Measurements from ENCODE around the gene SNED1. TPM values are rescaled to one million over a fixed set of nuclear protein-coding genes. Genes with fewer than 3 reads are reported as not detected.
A peak's percentile ranks its signal among the peaks of the same experiment; 100 is the strongest.

Gene SNED1
- polyA plus RNA-seq, 1 donor from 2014 or later: 17.0 TPM

GRCh38 chr2:241000831-241001321, 2.5 kb downstream of the SNED1 start:
- Mint-ChIP-seq H3K4me1 (peaks cover 0 to 9% (median 4%) of the 10 kb centered on the region in 3 donors), H3K36me3 (no peaks in the 10 kb centered on the region), H3K27me3 (peaks cover 11% of the 10 kb centered on the region), H3K4me3 (peak overlapping the region in 3 of 4 donors; percentile 15 to 58 (median 38)), H3K27ac (no peak overlapping the region), H3K9me3 (peaks cover 0 to 19% (median 9%) of the 10 kb centered on the region in 3 donors)

GRCh38 chr2:241001413-241002274, 3.2 kb downstream of the SNED1 start:
- H3K9me3 Mint-ChIP-seq: peaks cover 0 to 24% (median 9%) of the 10 kb centered on the region in 3 donors
- peak overlapping the region in 1 of 4 donors; percentile 15 for H3K4me3 Mint-ChIP-seq
- H3K27me3 Mint-ChIP-seq: peaks cover 11% of the 10 kb centered on the region
- H3K36me3 Mint-ChIP-seq: no peaks in the 10 kb centered on the region
- H3K4me1 Mint-ChIP-seq: peaks cover 0 to 9% (median 4%) of the 10 kb centered on the region in 3 donors
- H3K27ac Mint-ChIP-seq: no peak overlapping the region

- Mint-ChIP-seq H3K9me3 (peaks cover 0 to 24% (median 9%) of the 10 kb centered on the region in 3 donors), H3K4me1 (peaks cover 0 to 7% (median 1%) of the 10 kb centered on the region in 3 donors), H3K4me3 (no peak overlapping the region), H3K27ac (no peak overlapping the region), H3K27me3 (peaks cover 9% of the 10 kb centered on the region), H3K36me3 (no peaks in the 10 kb centered on the region)
Measured at GRCh38 chr2:241002275-241003046, 4.0 kb downstream of the SNED1 start.

- H3K4me1 Mint-ChIP-seq: peaks cover 0 to 7% (median 0%) of the 10 kb centered on the region in 3 donors
- H3K27ac Mint-ChIP-seq: no peak overlapping the region
- H3K9me3 Mint-ChIP-seq: peaks cover 0 to 24% (median 9%) of the 10 kb centered on the region in 3 donors
- no peaks in the 10 kb centered on the region for H3K36me3 Mint-ChIP-seq
- H3K4me3 Mint-ChIP-seq: no peak overlapping the region
- peaks cover 8% of the 10 kb centered on the region for H3K27me3 Mint-ChIP-seq
Measured at GRCh38 chr2:241003047-241003360, 4.6 kb downstream of the SNED1 start.

GRCh38 chr2:241003369-241003768, 5.0 kb downstream of the SNED1 start:
- H3K4me1 Mint-ChIP-seq: peaks cover 0 to 7% (median 0%) of the 10 kb centered on the region in 3 donors
- no peak overlapping the region for H3K4me3 Mint-ChIP-seq
- peaks cover 0 to 24% (median 9%) of the 10 kb centered on the region in 3 donors for H3K9me3 Mint-ChIP-seq
- no peak overlapping the region for H3K27ac Mint-ChIP-seq
- peaks cover 8% of the 10 kb centered on the region for H3K27me3 Mint-ChIP-seq
- no peaks in the 10 kb centered on the region for H3K36me3 Mint-ChIP-seq

- H3K4me3 Mint-ChIP-seq: no peak overlapping the region
- peaks cover 0 to 24% (median 11%) of the 10 kb centered on the region in 3 donors for H3K9me3 Mint-ChIP-seq
- H3K27ac Mint-ChIP-seq: no peak overlapping the region
- no peaks in the 10 kb centered on the region for H3K36me3 Mint-ChIP-seq
- peaks cover 13% of the 10 kb centered on the region for H3K27me3 Mint-ChIP-seq
- H3K4me1 Mint-ChIP-seq: peaks cover 0 to 7% (median 0%) of the 10 kb centered on the region in 3 donors
Measured at GRCh38 chr2:241003830-241004564, 5.6 kb downstream of the SNED1 start.

GRCh38 chr2:241005569-241005968, 7.2 kb downstream of the SNED1 start:
- H3K36me3 Mint-ChIP-seq: no peaks in the 10 kb centered on the region
- peaks cover 0 to 24% (median 12%) of the 10 kb centered on the region in 3 donors for H3K9me3 Mint-ChIP-seq
- H3K27me3 Mint-ChIP-seq: peaks cover 19% of the 10 kb centered on the region
- H3K4me3 Mint-ChIP-seq: no peak overlapping the region
- no peak overlapping the region for H3K27ac Mint-ChIP-seq
- H3K4me1 Mint-ChIP-seq: no peaks in the 10 kb centered on the region

GRCh38 chr2:241006412-241006811, 8.0 kb downstream of the SNED1 start:
- H3K4me1 Mint-ChIP-seq: no peaks in the 10 kb centered on the region
- H3K36me3 Mint-ChIP-seq: no peaks in the 10 kb centered on the region
- H3K27me3 Mint-ChIP-seq: peaks cover 19% of the 10 kb centered on the region
- H3K4me3 Mint-ChIP-seq: no peak overlapping the region
- peaks cover 0 to 24% (median 12%) of the 10 kb centered on the region in 3 donors for H3K9me3 Mint-ChIP-seq
- no peak overlapping the region for H3K27ac Mint-ChIP-seq

GRCh38 chr2:241007111-241007510, 8.7 kb downstream of the SNED1 start:
- H3K36me3 Mint-ChIP-seq: no peaks in the 10 kb centered on the region
- no peak overlapping the region for H3K4me3 Mint-ChIP-seq
- no peaks in the 10 kb centered on the region for H3K4me1 Mint-ChIP-seq

GRCh38 chr2:241007880-241008710, 9.7 kb downstream of the SNED1 start:
- Mint-ChIP-seq H3K4me3 (no peak overlapping the region), H3K36me3 (no peaks in the 10 kb centered on the region), H3K27ac (no peak overlapping the region), H3K4me1 (no peaks in the 10 kb centered on the region), H3K27me3 (peaks cover 19% of the 10 kb centered on the region), H3K9me3 (peaks cover 0 to 27% (median 12%) of the 10 kb centered on the region in 3 donors)

More at GRCh38 chr2:241007111-241007510, 8.7 kb downstream of the SNED1 start:
- Mint-ChIP-seq H3K9me3 (peaks cover 0 to 24% (median 12%) of the 10 kb centered on the region in 3 donors), H3K27me3 (peaks cover 19% of the 10 kb centered on the region), H3K27ac (no peak overlapping the region)

GRCh38 chr2:241008711-241009121, 10.3 kb downstream of the SNED1 start:
- H3K27me3 Mint-ChIP-seq: peaks cover 19% of the 10 kb centered on the region
- peak overlapping the region in 1 of 4 donors; percentile 80 for H3K4me3 Mint-ChIP-seq
- no peak overlapping the region for H3K27ac Mint-ChIP-seq
- H3K4me1 Mint-ChIP-seq: no peaks in the 10 kb centered on the region
- no peaks in the 10 kb centered on the region for H3K36me3 Mint-ChIP-seq
- peaks cover 0 to 24% (median 9%) of the 10 kb centered on the region in 3 donors for H3K9me3 Mint-ChIP-seq

- peak overlapping the region in 1 of 3 donors; percentile 54 for H3K27ac Mint-ChIP-seq
- peaks cover 0 to 19% (median 6%) of the 10 kb centered on the region in 3 donors for H3K9me3 Mint-ChIP-seq
- no peaks in the 10 kb centered on the region for H3K36me3 Mint-ChIP-seq
- H3K4me3 Mint-ChIP-seq: peak overlapping the region in 1 of 4 donors; percentile 80
- H3K27me3 Mint-ChIP-seq: peaks cover 19% of the 10 kb centered on the region
- H3K4me1 Mint-ChIP-seq: no peaks in the 10 kb centered on the region
Measured at GRCh38 chr2:241009191-241009590, 10.8 kb downstream of the SNED1 start.

GRCh38 chr2:241009601-241010530, 11.4 kb downstream of the SNED1 start:
- Mint-ChIP-seq H3K27ac (no peak overlapping the region), H3K27me3 (peaks cover 19% of the 10 kb centered on the region), H3K4me3 (peak overlapping the region in 2 of 4 donors; percentile 27 to 59), H3K9me3 (peaks cover 0 to 13% (median 6%) of the 10 kb centered on the region in 3 donors), H3K36me3 (no peaks in the 10 kb centered on the region), H3K4me1 (no peaks in the 10 kb centered on the region)

Data from IgD-negative memory B cell (primary cell).